IPS-NIHi7 (cell line): ENCODE measurements around the gene ABCA3.

Source experiments
- DNase-seq: peaks from one replicate; pipeline ENCODE4 v3.0.0; 2012; ENCODE audit warnings: mixed read lengths; ENCODE audit errors: extremely low spot score

Gene ABCA3

GRCh38 chr16:2235234-2235651, 105.3 kb downstream of the ABCA3 start:
- no peak for DNase-seq

GRCh38 chr16:2234813-2235170, 105.7 kb downstream of the ABCA3 start:
- no peak for DNase-seq

- DNase-seq = no peak
Observed at GRCh38 chr16:2233872-2234812, 106.4 kb downstream of the ABCA3 start.

GRCh38 chr16:2233046-2233775, 107.3 kb downstream of the ABCA3 start:
- no peak for DNase-seq

GRCh38 chr16:2232094-2232990, 108.2 kb downstream of the ABCA3 start:
- DNase-seq = no peak

GRCh38 chr16:2231016-2231931, 109.3 kb downstream of the ABCA3 start:
- DNase-seq = no peak

GRCh38 chr16:2230376-2230775, 110.2 kb downstream of the ABCA3 start:
- DNase-seq = no peak

GRCh38 chr16:2229632-2230250, 110.8 kb downstream of the ABCA3 start:
- no peak for DNase-seq

- no peak for DNase-seq
Observed at GRCh38 chr16:2229091-2229490, 111.4 kb downstream of the ABCA3 start.

GRCh38 chr16:2228161-2228824, 112.2 kb downstream of the ABCA3 start:
- no peak for DNase-seq

GRCh38 chr16:2226918-2227317, 113.6 kb downstream of the ABCA3 start:
- no peak for DNase-seq

GRCh38 chr16:2226245-2226793, 114.2 kb downstream of the ABCA3 start:
- DNase-seq = no peak
